D341Med (cell line): ENCODE results near the gene CTDNEP1.
A peak's percentile ranks its signal among the peaks of the same experiment; 100 is the strongest.

ENCODE experiments used
- DNase-seq: peaks from one replicate; pipeline ENCODE4 v3.0.0; 2012; ENCODE audit warnings: low spot score

Gene CTDNEP1

DNA sequence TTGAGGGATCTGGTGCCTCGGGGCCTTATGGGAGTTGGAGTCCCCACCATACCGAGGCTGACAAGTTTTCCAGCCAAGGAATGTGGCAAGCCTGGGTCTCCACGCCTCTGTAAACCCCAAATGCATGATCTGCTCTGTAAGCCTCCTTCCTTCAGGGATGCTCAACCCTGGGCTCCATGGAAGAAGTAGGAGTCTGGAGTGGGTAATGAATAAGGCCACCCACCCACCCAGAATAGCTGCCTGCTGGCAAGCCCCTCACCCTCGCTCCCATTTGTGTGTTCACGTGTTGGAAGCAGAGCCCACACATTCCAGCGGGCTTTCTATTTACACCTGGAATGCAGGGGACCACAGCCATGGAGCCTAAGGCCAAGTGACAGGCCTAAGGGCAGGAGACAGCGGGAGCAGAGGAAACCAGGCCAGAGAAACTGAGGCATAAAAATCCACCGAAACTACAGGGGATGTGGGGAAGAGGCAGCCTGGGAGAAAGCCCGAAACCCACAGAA is 36.3 kb downstream of the CTDNEP1 start:
- no peak for DNase-seq

DNA sequence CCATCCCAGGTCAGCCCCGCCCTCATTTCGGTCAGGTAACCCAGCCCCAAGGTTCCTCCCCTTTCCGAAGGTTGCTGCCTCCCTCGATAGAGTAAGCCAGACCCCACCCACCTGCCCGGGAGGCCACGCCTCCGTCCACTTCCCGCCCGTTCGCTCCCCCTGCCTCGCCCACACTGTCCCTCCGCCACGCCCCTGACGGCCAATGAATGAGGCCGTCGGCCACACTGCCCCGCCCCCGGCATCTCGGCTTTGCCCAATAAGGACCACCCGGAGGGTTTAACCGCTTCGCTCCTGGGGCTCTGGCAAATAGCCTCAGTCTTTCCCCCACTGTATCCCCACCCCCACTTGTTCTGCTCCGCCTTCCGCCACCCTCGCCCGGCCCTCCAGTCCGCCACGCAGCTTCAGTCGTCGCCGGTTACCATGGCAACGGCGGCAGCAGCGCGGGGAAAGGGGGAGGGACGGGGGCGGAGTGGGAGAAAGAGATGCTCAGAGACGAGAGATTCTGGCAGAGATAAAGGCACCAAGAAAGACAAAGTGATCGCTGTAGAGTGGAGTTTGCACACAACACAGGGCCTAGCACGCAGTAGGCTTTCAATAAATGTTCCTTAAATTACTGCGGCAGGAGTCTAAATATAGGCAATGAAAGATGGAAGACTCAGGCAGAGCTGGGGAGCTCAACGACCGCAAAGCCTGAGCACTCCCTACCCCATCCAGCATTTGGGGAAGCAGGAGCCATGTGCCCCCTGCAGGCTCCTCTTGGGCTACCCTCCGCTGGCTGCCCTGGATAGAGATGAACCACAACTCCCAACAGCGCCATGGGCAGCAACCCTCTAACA is 37.0 kb downstream of the CTDNEP1 start:
- DNase-seq, result peak; percentile 85

DNA sequence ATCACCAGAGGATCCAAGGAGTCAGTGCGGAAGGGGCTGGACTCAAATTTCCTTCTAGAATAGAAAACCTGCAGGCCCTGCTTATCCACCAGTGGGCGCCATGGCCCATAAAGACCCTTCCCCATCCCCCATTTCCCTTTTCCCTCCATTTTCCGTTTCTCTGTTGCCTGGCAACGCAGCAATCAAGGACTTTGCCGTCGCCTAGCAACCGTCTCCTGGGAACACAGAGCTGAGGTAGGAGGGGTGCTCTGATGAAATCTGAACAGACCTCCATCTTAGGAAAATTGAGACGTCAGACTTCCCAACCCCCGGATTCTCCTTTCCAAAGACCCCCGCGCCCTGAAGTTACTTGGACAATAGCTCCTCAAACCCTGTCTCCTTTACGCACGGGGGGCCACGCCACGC is 37.6 kb downstream of the CTDNEP1 start:
- peak; percentile 67 for DNase-seq

DNA sequence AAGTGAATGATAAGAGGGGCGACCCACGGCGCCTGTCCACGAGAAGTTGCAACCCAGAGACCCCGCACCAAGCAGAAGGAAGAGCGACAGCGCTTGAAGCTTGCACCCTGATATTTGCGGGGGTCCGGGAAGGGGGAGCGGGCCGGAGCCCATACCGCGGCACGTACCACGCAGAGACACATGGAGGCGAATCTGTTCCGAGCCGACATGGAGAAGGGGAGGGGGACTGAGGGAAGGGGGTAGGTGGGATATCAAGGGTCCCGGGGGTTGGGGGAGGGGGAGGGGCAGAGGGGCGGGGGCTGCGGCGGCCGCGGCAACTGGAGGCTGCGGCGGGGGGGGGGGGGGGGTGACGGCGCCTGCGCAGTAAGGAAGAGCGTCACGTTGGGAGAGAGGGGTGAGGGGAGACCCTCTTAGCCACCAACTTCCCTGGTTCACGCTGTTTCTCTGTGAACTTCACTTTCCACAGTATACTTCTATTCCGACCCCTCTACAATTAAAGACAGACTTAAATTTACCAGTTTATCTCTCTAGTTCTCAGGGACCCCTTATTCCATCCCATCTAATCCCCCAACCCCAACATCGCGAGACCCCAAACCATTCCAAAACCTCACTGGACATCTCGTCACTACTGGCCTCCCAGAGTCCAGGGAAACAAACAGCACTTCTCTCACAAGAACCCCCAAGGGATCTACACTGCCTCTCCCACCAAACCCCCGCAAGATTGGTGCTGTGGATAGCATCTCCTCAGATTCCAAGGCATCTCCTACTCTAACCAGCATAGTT is 39.9 kb downstream of the CTDNEP1 start:
- DNase-seq, result no peak

DNA sequence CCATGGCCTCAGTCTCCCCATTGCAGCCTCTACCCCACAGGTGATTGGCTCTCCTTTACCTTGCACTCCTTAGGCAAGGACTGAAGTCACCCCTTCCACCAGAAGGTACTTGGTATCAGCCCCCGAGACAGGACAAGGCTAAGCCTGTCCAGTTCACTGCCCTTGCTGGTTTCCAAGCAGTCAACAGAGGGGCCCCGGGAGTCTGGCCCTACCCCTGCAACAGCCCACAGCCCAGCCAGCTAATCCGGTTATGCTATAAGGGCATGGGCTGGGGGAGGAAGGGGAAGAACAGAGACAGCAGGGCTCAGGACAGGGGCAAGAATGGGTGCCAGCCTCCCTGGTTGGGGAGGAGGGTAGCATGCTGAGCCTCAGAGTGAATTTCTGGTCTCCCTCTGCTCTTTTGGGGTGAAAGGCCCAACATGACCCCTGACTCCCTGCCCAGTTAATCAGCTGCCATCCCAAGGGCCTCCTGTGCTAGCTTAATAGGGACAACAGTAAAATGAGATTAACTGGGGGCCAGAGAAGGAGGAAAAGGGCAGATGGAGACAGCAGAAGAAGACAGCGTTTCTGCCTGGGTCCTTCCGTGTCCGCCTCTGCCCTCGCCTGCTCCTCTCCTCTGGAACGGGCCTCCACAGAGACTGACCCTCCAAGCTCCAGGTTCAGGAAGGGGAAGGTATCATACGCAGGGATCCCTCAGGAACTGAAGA is 42.6 kb downstream of the CTDNEP1 start:
- DNase-seq, result no peak

DNA sequence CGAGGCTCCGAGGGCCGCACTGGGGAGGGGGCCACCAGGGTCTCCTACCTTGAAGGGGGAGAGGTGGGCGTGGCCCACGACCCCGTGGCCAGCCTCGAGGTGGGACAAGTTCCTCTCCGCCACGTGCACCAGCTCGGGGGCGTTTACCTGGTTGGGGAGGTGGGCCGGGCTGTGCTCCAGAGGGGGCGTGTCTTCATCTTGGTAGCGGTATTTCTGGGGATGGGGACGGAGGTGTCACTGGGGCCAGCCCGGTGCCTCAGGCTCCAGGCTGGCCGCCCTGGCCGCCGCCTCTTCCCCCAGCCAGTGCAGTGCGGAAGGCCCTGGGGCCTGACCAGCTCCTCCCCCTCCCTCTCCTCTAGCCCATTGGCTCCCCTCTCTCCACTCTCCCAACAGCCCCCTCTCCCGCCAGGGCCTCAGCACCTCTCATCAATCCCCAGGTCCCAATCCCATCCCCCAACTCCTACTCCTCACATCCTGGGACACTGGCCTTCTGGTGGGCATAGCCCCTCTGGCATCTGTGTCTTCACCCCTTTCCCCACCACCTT is 43.4 kb downstream of the CTDNEP1 start:
- no peak for DNase-seq

DNA sequence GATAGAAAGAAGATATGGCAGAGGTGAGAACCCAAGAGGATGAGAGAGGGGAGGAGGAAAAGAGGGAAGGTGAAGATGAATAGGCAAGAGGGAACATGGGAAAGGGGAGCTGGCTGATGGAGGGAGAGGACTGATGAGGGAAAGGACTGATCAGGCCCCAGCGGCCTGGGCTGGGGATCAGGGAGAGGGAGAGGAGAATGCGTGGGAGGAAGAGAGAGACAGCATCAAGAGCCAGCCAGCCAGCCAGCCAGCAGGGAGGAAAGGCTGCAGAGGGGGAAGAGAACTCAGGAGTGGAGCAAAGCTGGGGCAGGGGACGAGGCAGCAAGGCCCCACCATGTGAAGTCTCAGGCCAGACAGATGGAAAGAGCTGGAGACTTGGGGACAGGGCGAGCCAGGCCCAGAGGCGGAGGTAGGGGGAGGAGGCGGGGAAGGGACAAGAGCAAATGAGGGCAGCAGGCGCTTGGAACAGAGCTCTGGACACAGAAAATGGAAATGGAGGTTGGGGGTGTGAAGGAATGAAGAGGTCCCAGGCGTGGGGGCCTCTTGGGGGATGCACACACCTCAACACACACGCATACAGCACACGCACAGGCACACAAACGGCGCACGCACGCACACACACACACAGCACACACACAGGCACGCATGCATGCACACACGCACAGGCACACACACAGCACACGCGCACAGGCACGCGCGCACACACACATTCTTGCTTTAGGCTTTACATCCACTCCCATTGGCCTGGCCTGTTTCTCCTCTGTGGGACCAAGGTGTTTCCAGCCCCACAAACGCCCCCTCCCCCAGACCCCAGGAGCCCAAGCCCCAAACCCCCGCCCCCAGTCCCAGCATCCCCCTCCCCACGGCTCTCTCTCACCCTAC is 44.2 kb downstream of the CTDNEP1 start:
- no peak for DNase-seq

DNA sequence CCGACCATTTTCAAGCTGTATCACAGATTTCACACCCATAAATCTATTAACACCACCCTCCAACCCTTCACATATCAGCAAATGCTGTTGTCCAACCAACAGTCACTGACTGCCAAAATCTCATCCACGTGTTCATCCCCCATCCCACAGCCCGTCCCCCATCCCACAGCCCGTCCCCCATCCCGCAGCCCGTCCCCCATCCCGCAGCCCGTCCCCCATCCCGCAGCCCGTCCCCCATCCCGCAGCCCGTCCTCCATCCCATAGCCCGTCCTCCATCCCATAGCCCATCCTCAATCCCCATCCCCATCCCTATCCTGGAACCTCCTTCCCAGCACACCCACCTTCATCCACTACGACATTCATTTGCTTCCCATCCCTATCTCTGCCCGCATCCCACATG is 46.0 kb downstream of the CTDNEP1 start:
- no peak for DNase-seq

DNA sequence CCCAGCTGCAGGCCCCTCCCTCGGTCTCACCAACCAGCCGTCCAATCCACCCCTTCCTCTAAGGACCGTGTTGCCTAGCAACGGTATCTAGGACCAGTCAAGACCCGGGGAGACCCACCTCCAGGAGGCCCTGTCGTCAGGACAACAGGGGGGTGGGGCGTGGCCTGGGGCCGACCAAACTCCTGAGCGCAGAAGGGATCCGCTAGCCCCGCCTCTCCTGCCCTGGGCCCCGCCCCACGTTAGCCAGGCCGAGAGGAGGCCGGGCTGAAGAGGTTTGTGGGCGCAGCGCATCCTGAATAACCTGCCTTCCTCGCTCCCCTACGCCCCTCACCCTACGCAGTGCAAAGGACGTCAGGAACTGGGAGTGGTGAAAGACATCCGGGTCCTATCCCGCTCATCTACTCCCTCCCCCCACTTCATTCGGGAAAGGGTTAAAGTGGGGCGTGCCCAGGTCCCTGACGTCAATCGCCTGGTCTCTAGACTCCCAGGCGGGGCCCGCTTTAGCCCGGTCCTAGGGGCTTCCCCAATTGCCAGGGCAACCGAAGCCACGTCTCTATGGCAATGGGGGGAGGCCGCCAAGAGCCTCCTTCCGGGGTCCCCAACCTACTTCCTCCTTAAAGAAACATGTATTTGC is 46.6 kb downstream of the CTDNEP1 start:
- peak; percentile 64 for DNase-seq

DNA sequence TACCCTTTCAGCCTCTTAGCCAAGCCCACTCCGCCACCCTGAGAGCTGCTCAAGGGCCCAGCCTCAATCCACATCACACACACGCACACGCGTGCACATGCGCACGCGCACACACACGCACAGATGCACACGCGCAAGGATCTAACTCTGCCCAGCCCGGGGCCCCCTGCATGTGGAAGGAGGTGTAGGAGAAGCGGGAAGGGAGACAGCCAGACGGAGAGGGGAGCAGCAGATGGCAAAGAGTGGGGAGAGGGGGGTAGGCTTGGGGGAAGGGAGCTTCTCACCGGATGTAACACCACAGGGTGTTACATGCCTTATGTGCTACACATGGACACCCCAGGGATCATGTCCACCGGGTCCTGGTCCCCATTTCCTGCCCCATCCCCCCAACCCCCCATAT is 47.2 kb downstream of the CTDNEP1 start:
- peak; percentile 54 for DNase-seq

DNA sequence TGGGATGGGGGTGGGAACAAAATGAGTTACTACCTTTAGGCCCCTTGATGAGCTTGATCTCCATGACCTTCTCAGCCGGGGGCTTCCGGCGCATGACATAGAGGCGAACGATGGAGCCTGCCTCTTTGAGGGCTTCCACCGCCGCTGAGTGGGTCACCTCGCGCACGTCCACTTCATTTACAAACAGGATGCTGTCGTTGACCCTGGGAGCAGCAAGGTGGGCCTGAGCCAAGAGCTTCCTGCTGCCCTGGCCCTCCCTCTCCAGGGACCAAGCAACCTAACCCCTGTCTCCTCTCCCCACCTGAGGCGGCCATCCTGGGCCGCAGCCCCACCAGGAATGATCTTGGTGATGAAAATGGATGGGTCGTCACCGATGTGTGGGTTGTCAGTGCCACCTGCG is 48.1 kb downstream of the CTDNEP1 start:
- DNase-seq, result no peak

DNA sequence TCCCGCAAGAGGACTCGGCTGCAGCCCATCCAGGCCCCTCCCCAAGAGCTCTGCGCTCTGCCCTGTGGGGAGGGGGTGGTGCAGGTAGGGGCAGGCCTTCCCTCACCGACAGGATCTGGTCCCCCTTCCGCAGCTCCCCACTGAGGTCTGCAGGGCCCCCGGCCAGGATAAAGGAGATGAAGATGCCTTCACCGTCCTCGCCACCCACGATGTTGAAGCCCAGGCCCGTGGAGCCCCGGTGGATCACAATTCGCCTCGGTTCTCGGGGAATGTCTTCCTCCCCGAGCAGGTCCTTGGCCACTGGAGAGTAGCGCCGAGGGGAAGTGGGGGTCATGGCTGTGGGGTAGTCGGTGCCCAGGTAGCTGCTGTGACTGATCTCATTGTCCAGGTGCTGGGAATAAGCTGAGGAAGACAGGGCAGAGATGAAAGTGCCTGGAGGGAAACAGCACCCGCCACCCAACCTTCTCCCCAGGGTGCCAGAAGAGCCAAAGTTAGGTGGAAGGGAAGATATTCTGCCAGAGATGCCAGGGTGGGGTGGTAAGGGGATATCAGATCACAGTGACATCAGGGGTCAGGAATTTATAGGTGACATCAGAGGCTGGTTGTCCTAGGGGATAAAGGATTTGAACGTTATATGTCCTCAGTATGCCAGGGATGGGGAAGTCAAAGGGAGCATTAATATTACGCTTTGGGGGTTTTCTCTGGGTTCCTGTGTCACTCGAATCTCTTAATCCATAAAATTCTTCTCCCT is 54.7 kb downstream of the CTDNEP1 start:
- no peak for DNase-seq

DNA sequence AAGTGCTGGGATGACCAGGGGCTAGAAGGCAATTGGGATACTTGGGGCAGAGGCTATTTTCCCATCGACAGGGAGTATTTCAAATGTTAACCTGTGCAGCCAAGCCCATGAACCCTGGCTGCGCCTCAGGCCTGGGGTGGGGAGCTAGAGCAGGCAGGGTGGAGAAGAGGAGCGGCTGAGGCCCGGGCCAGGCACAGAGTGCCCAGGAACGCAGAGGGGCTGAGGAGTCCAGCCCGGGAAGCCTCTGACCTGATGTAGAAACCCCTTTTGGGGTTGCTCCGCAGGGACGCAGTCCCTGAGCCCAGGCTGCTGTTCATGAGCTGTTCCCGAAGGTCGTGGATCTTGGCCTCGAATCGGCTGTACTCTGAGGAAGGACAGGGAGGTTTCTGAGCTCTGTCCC is 55.6 kb downstream of the CTDNEP1 start:
- DNase-seq, result no peak
